Muscle of back (tissue), 11 donors: ENCODE measurements around the gene AGBL1. TPM values are rescaled to one million over a fixed set of nuclear protein-coding genes. Genes with fewer than 3 reads are reported as not detected.

Experiments
- DNase-seq, 3 donors: peaks; one replicate each; pipeline versions ENCODE4 v3.0.0 to v3.0.0-alpha.2; 2013
- polyA plus RNA-seq, 10 donors: library from polyadenylated mRNA; unstranded; fragments of 120-200 nt; gene quantifications; one replicate each; pipeline ENCODE4 v1.2.1, GENCODE V29; 2013; ENCODE audit not compliant: insufficient read length in 10 of 10

AGBL1 gene
- polyA plus RNA-seq, 10 donors = 4.3 to 22.4 (median 17.0) TPM

GRCh38 chr15:86804406-86804805 is 724.7 kb downstream of the AGBL1 start:
- DNase-seq = no peak

GRCh38 chr15:86810329-86810728 is 730.7 kb downstream of the AGBL1 start:
- no peak for DNase-seq

DNA sequence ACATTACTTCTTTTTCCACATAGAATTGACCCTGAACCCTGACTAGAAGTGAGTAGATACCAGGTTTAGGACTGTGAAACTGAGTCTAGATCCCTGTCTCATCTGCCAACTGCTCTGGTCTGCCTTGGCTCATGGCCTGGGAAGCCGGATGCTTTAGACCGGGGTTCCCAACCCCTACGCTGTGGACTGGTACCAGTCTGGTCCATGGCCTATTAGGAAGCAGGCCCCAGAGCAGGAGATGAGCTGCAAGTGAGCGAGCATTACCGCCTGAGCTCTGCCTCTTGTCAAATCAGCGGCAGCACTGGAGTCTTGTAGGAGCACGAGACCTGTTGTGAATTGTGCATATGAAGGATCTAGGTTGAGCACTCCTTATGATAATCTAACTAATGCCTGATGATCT is 734.2 kb downstream of the AGBL1 start:
- no peak for DNase-seq

DNA sequence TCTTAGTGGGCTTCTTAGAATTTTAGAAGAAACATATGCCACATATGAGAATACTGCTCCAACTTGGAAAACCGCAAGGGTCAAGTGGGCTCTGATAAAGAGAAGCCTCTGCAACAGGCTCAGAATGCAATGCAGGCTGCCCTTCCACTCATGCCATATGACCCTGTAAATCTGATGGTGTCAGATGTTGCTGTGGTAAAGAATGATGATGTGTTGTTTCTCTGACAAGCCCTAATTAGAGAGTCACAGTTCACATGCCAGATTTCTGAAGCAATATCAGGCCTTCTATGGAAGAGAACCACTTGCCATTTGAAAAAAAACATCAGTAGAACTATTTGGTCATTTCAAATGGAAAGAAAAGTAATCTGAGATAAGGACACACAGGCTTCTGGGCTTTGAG is 749.6 kb downstream of the AGBL1 start:
- DNase-seq = no peak

DNA sequence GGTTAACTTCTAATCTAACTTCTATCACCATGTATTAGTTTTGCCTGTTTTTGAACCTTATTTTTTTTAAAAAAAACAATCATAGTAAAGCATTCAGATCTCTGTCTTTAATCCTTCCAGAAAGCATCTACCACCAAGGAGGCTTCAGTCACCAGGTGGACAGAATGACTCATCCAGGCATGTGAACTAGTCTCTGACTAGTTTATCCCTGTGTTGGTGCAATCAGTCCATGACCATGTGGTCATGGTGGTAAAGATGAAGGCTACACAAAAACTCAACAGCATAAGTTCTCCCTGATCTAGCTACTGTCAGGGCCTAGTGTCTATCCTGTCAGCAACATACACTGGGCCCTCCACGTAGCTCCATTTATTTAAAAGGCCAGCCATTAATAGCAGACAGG is 750.6 kb downstream of the AGBL1 start:
- DNase-seq = no peak

DNA sequence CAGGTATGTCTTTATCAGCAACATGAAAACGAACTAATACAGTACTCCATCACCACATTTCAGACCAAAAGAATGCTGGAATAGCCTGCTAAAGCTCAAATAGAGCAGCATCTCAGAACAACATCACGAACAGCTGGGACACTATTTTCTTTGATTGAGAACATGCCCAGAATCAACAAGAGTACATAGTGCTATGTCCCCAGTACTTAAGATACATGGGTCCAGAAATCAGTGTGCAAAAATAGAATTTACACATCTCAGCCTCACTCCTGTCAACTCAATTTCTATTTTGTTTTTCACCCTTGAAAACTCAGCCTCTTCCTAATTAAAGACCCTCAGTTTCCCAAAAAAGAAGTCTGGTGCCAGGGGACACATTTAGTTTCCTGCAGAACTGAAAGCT is 753.9 kb downstream of the AGBL1 start:
- no peak for DNase-seq

DNA sequence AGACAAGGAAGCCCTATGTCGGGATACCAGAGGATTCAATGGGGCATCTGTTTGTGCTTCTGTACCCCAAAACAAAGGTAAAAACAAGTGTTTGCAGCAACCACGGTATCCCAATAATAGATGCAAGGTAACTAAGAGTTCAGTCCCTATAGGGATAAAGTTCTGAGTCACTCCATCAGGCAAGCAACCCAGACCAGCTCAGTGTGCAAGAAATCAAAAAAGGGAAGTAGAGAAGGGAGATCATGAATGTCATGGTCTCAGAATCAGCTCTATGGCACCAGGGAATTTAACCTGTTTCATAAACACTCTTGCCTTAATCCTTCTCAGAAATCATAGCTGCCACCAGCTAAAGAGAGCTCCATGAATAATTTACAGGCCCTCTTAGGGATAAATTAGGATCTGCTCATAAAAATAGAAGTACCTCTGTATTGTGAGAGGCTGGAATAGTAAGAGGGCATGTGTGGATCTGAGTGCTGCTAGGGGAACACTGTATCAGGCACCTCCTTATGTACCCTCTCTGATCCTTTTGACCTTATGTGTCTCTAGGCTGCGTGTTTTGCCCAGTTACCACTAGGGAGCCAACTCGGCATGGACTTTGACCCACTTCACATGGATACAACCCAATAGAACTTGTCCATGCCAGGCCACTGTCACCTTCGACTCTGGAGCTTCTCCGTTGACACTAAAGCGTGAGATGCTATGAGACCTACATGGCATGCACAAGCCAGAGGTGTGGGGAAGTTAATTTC is 754.6 kb downstream of the AGBL1 start:
- DNase-seq = no peak

DNA sequence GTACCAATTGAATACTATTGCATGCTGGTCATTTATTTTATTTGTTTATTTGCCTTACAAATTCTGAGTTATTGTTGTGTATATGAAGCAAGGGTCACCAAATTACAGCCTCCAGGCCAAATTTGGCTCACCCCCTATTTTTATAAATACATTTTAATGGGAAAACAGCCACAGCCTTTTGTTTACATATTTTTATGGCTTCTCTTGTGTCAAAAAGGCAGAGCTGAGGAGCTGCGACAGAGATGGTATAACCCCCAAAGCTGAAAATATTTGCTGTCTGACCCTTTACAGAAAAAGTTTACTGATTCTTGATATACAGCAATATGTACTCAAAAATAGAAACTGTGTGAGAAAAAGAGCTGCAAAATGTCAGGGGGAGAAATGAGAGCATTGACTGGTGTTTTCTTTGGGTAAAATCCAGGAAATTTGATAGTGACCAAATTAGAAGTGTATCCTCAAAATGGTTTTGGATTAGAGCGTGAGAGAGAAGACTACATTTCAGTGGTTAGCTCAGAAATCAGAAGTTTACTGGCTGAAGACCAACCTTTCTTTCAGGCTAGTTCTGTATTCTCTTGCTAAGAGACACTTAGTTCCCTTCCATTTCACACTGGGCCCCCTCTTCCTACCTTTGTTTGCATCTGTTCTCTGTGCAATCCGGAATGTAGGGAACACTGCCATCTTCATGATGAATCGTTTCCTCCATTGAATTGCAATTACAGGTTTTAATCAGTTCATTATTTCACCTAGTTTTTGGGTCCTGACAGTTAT is 757.8 kb downstream of the AGBL1 start:
- DNase-seq = peak; percentile 34 to 73 (median 54)

- no peak for DNase-seq
These were observed 759.8 kb downstream of the AGBL1 start for GRCh38 chr15:86839502-86839901.

- DNase-seq = peak in 1 of 3 donors; percentile 12
These were observed 761.3 kb downstream of the AGBL1 start for GRCh38 chr15:86840996-86841395.

DNA sequence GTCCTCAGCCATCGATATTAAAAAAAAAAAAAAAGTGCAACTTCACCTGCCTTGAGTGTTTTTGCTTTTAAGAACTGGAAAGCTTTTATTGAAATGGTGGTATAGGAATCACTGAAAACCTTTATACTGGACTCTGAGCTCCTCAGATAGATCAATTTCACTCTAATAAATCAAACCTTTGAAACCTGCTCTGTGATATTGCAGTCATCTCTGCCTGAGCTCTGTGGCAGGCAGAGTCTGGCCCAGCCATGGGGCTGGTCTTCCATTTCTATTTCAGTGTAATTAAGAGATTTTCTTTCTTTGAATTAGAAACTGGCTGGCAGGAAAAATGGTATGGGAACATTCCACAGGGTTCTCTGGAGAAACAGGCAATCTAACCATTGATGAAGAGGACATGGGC is 762.5 kb downstream of the AGBL1 start:
- DNase-seq = no peak

DNA sequence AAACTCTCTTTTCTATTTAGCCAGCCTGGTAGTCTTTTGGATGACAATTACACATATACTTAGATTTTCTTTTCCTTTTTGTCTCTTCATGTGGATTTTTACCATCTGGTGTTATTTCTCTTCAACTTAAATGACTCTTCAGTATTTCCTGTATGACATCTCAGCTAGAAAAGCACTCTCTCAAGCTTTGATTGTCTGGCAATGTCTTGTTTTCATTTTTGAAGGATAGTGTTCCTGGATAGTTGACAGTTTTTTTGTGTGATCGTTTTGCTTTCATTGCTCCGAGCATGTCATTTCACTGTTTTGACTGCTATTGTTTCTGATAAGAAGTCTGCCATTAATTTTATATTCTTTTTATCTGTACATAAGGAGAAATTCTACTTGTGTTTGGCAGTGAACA is 766.4 kb downstream of the AGBL1 start:
- DNase-seq = no peak

- DNase-seq = no peak
These were observed 769.5 kb downstream of the AGBL1 start for GRCh38 chr15:86849136-86849535.

DNA sequence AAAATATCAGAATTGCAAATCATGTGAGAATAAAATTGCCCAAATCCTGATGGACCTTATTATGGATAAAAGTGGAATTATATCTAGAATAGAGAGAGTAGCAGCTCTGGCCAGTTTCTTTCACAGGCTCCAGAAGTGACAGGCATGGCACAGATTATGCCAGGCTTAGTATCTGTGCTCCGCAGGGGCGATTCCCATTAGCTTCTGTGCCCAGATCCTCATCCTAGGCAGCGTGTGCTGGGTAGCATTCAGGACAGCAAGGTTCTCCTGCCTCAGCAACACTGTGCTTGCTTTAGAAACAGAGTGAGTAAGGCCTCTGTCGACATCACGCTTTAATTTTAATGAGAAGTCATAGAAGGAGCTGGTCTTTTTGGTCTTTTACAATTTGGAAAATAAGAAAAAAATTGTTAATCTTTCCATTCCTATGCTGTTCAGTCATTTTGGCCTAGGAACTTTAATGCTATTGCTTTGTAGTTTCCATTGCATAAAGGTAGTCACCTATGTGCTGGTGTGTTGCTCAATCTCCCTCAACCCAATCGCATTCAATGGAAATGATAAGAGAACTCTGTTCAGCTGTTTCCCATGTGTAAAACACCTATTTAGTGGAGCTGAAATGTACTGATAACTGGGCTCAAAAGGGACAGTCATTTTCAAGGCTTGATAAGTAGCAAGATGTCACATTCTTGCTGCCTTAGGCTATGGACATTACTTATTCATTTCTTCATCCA is 770.1 kb downstream of the AGBL1 start:
- no peak for DNase-seq

- DNase-seq = no peak
These were observed 771.3 kb downstream of the AGBL1 start for GRCh38 chr15:86850939-86851338.

- no peak for DNase-seq
These were observed 773.1 kb downstream of the AGBL1 start for GRCh38 chr15:86852741-86853140.

DNA sequence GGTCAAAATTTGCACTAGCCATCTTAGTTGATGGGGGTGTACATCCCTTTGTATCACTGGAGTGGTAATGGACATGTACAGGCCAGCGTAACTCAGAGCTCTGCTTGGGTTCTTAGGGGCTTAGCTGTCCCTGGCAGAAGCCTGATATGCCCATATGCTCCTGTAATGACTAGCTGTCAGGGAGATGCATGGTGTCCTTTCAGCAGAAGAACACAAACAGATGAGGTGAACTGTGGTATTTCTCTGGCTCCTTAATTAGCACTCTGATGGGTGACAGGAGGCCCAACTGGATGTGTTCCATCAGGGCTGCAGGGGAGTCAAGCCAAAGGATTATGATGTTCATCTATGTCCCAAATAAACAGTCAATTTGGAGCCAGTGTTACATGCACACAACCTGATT is 774.5 kb downstream of the AGBL1 start:
- DNase-seq = peak; percentile 11 to 38 (median 23)

DNA sequence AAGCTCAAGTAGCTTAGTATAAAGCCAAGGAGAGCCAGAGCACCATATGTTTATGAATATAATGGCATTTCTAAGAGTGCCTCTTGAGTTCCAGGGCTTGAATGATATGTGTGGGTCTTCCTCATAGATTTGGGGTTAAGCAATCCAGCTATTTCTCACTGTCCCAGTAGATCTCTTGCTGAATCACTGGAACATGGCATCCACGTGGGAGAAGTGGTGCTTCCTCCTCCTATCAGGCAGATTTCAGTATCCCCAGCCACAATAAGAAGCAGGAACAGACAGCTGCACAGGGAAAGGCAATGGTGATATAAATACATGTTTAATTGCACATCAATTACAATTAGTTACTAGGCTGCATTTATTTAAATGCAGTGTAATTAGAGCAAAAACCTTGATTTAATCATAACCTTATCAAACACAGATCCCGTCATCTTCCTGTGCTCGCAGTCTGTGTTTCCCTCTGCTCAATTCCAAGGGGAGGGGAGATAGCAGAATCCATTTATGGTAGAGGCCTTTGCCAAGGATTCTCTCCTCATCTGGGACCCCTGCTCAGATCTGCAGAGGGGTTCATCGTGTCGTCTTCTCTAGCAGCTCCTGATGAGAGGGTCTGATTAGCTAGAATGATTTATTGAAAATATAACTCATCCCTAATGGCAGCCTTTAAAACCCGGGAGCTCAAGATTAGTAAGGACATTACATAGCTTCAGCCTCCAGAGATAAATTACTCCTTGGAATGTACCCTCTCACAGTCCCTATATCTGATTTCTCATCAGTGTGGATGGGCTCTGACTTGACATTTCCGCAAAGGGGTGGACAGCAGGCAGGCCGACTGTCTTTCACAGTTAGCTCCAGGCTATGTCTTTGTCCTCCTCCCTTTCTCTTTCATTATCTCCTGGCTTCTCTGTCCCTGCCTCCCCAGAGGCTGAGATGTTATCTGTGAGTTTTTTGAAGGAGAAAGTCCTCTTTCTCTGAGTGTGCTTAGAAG is 775.9 kb downstream of the AGBL1 start:
- peak in 1 of 3 donors; percentile 24 for DNase-seq

- no peak for DNase-seq
These were observed 778.0 kb downstream of the AGBL1 start for GRCh38 chr15:86857701-86858100.

GRCh38 chr15:86863226-86863915 is 783.7 kb downstream of the AGBL1 start:
- DNase-seq = peak in 1 of 3 donors; percentile 85

DNA sequence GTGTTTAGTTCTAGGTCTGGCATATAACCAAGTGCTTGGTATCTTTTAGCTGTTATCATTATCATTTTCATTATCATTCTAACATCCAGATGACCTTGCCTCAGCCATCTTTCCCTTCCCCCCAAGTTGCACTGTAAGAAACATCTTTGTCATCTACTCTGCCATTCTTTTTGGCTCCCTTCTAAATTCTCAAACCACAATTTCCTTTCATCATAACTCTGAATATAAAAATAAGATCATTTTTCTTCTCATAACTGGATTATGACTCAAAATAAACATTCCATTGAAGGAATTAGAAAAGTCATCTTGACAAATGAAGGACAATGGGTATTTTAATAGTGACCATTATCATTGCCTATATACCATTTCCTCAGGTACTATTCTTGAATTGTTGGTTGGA is 786.2 kb downstream of the AGBL1 start:
- no peak for DNase-seq
